Caco-2 (cell line): ENCODE data around the gene GALNT18. TPM values are rescaled to one million over a fixed set of nuclear protein-coding genes. Genes with fewer than 3 reads are reported as not detected.

ENCODE experiments used
- BruUV-seq: library from RNA; stranded (reverse); fragments of 400-500 nt; replicated peaks from 2 replicates; lab custom pipeline; 2021; lab: Mats Ljungman, UMichigan
- CTCF ChIA-PET: fragments of 300-600 bp; sonication (Branson Sonifier 250); formaldehyde crosslinking; loops from one replicate; lab custom pipeline; 2022; ENCODE audit warnings: antibody characterized with exemption; lab: Charles Lee
- POLR2A ChIA-PET: fragments of 300-600 bp; sonication (Branson Sonifier 250); formaldehyde crosslinking; loops from one replicate; lab custom pipeline; 2022; ENCODE audit warnings: antibody characterized with exemption; lab: Charles Lee
- DNase-seq, 2 experiments: peaks; one replicate each; pipeline versions ENCODE4 v3.0.0 to v3.0.0-alpha.2; 2020 to 2022
- H3K27me3 ChIP-seq: replicated peaks from 2 replicates; pipeline ENCODE4 v1.6.0; 2011; ENCODE audit warnings: low read length; ENCODE audit not compliant: control insufficient read depth, insufficient read depth
- H3K36me3 ChIP-seq: 2 replicates; pipeline ENCODE4 v1.5.1; 2011; ENCODE audit warnings: low read length; ENCODE audit not compliant: control insufficient read depth, insufficient read depth
- H3K4me1 ChIP-seq: fragments of 250-450 bp; sonication (Bioruptor Pico); 2 replicates; pipeline ENCODE4 v1.5.1; 2020; ENCODE audit warnings: mild to moderate bottlenecking
- H3K4me3 ChIP-seq: 2 replicates; pipeline ENCODE4 v1.5.1; 2011; ENCODE audit warnings: low read depth, mild to moderate bottlenecking, control low read depth, low read length
- H3K9me3 ChIP-seq: fragments of 250-450 bp; sonication (Bioruptor Pico); 2 replicates; pipeline ENCODE4 v1.5.1; 2020; ENCODE audit warnings: mild to moderate bottlenecking, moderate library complexity
- H3K27ac Mint-ChIP-seq: one replicate; pipeline ENCODE4 v1.8.0; 2022; ENCODE audit warnings: mixed read lengths; ENCODE audit not compliant: unreplicated experiment
- H3K27me3 Mint-ChIP-seq: one replicate; pipeline ENCODE4 v1.8.0; 2022; ENCODE audit warnings: mixed read lengths; ENCODE audit not compliant: insufficient read depth, unreplicated experiment
- H3K36me3 Mint-ChIP-seq: one replicate; pipeline ENCODE4 v1.8.0; 2022; ENCODE audit warnings: mild to moderate bottlenecking, mixed read lengths; ENCODE audit not compliant: insufficient read depth, unreplicated experiment
- H3K4me1 Mint-ChIP-seq: one replicate; pipeline ENCODE4 v1.8.0; 2022; ENCODE audit warnings: low read depth, mixed read lengths; ENCODE audit not compliant: unreplicated experiment
- H3K4me3 Mint-ChIP-seq: one replicate; pipeline ENCODE4 v1.8.0; 2022; ENCODE audit warnings: mild to moderate bottlenecking, moderate library complexity, mixed read lengths; ENCODE audit not compliant: unreplicated experiment
- H3K9me3 Mint-ChIP-seq: one replicate; pipeline ENCODE4 v1.8.0; 2022; ENCODE audit warnings: mixed read lengths; ENCODE audit not compliant: unreplicated experiment
- CTCF ChIP-seq, 2 experiments: fragments of 200-600 bp in 1 of 2; IDR thresholded peaks; 1 replicate in 1 of 2; 2 replicates in 1 of 2; pipeline versions ENCODE4 v1.5.1 to v1.8.0; 2011 to 2022; ENCODE audit warnings: antibody characterized with exemption in 1 of 2, control low read depth in 1 of 2, inconsistent platforms in 1 of 2, low read depth in 1 of 2, low read length in 1 of 2, mild to moderate bottlenecking in 1 of 2, moderate library complexity in 1 of 2; ENCODE audit not compliant: insufficient read depth in 1 of 2, severe bottlenecking in 1 of 2, unreplicated experiment in 1 of 2
- intact Hi-C: fragments of 100-400 bp; cut with micrococcal nuclease; formaldehyde crosslinking; loops from one replicate; pipeline ENCODE4 v1.10.0; 2022; ENCODE audit not compliant: unreplicated experiment
- total RNA-seq: library from RNA; stranded (reverse); gene quantifications from 2 replicates; pipeline ENCODE4 v1.2.3, GENCODE V29; 2022

Gene GALNT18
- total RNA-seq, 1 experiment from 2014 or later, result 0.43 TPM

- no peaks in the 10 kb centered on the region for H3K36me3 Mint-ChIP-seq
- Histone ChIP-seq H3K9me3 (no peaks in the 10 kb centered on the region), H3K4me1 (no peaks in the 10 kb centered on the region), H3K4me3 (no peak overlapping the region), H3K27me3 (peaks cover 2% of the 10 kb centered on the region; the same call in 1 of the 2 replicates), H3K36me3 (no peaks in the 10 kb centered on the region)
- no peak for DNase-seq
- no peaks in the 10 kb centered on the region for H3K9me3 Mint-ChIP-seq
- POLR2A ChIA-PET, result no interaction called here
- no peaks in the 10 kb centered on the region for H3K4me1 Mint-ChIP-seq
- CTCF ChIA-PET, result no interaction called here
- intact Hi-C loops, result no loop called here
- peaks cover 22% of the 10 kb centered on the region for H3K27me3 Mint-ChIP-seq
- no peak overlapping the region for H3K4me3 Mint-ChIP-seq
- no TSS peak for BruUV-seq
- no peak for TF ChIP-seq CTCF (IDR thresholded peaks at IDR 0.05; ENCODE audit: insufficient read depth in 1 of 2, low read depth in 1 of 2, low read length in 1 of 2, severe bottlenecking in 1 of 2, unreplicated experiment in 1 of 2)
- H3K27ac Mint-ChIP-seq, result no peak overlapping the region
Measured at GRCh38 chr11:11524436-11525061, 97.3 kb downstream of the GALNT18 start.

GRCh38 chr11:11522591-11522990, 99.2 kb downstream of the GALNT18 start:
- ChIA-PET POLR2A (no interaction called here), CTCF (no interaction called here)
- Histone ChIP-seq H3K4me3 (no peak overlapping the region), H3K9me3 (no peaks in the 10 kb centered on the region), H3K36me3 (no peaks in the 10 kb centered on the region), H3K4me1 (no peaks in the 10 kb centered on the region), H3K27me3 (peaks cover 2% of the 10 kb centered on the region; the same call in 1 of the 2 replicates)
- Mint-ChIP-seq H3K4me1 (no peaks in the 10 kb centered on the region), H3K36me3 (no peaks in the 10 kb centered on the region), H3K27me3 (peaks cover 18% of the 10 kb centered on the region), H3K4me3 (no peak overlapping the region), H3K9me3 (no peaks in the 10 kb centered on the region), H3K27ac (no peak overlapping the region)
- no TSS peak for BruUV-seq
- no peak for TF ChIP-seq CTCF (IDR thresholded peaks at IDR 0.05; ENCODE audit: insufficient read depth in 1 of 2, low read depth in 1 of 2, low read length in 1 of 2, severe bottlenecking in 1 of 2, unreplicated experiment in 1 of 2)
- intact Hi-C loops, result no loop called here
- DNase-seq, result no peak

- no peaks in the 10 kb centered on the region for H3K4me1 ChIP-seq
- no peaks in the 10 kb centered on the region for H3K4me1 Mint-ChIP-seq
- no peaks in the 10 kb centered on the region for H3K9me3 Mint-ChIP-seq
- no TSS peak for BruUV-seq
- TF ChIP-seq CTCF (IDR thresholded peaks at IDR 0.05; ENCODE audit: insufficient read depth in 1 of 2, low read depth in 1 of 2, low read length in 1 of 2, severe bottlenecking in 1 of 2, unreplicated experiment in 1 of 2), result no peak
- no peak overlapping the region for H3K4me3 ChIP-seq
- H3K27me3 Mint-ChIP-seq, result peaks cover 18% of the 10 kb centered on the region
- peaks cover 2% of the 10 kb centered on the region; the same call in 1 of the 2 replicates for H3K27me3 ChIP-seq
- no peak overlapping the region for H3K4me3 Mint-ChIP-seq
- no peaks in the 10 kb centered on the region for H3K36me3 ChIP-seq
- H3K36me3 Mint-ChIP-seq, result no peaks in the 10 kb centered on the region
- intact Hi-C loops, result no loop called here
- H3K9me3 ChIP-seq, result no peaks in the 10 kb centered on the region
- DNase-seq, result no peak
- no peak overlapping the region for H3K27ac Mint-ChIP-seq
- POLR2A ChIA-PET, result no interaction called here
- CTCF ChIA-PET, result no interaction called here
Measured at GRCh38 chr11:11521306-11522002, 100.4 kb downstream of the GALNT18 start.
